Measurements from ENCODE around the gene ICA1. TPM values are rescaled to one million over a fixed set of nuclear protein-coding genes. Genes with fewer than 3 reads are reported as not detected.
A peak's percentile ranks its signal among the peaks of the same experiment; 100 is the strongest.

The ICA1 gene
- polyA plus RNA-seq, 2 of the 4 experiments (the other 2 are of a cell fraction) = 0.66 to 2.0 TPM

- TF ChIP-seq RARB (CRISPR knock-in tag; IDR thresholded peaks at IDR 0.05) = no peak
- no peak for TF ChIP-seq KDM1A (IDR thresholded peaks at IDR 0.05; ENCODE audit: low read depth)
- no peak for TF ChIP-seq HOXB5 (CRISPR knock-in tag; IDR thresholded peaks at IDR 0.05)
- no peak for TF ChIP-seq ZC3H11A (IDR thresholded peaks at IDR 0.05)
- no peak for TF ChIP-seq GATA3 (IDR thresholded peaks at IDR 0.05; ENCODE audit: borderline replicate concordance)
- TF ChIP-seq HDAC2 (IDR thresholded peaks at IDR 0.05) = no peak
- no peak for TF ChIP-seq MAFK (IDR thresholded peaks at IDR 0.05; ENCODE audit: partially characterized antibody)
- TF ChIP-seq ATOH8 (CRISPR knock-in tag; IDR thresholded peaks at IDR 0.05; ENCODE audit: low read depth) = no peak
- TF ChIP-seq POLR2AphosphoS2 (conservative IDR thresholded peaks at IDR 0.05; ENCODE audit: low read length) = no peak
- no peak for TF ChIP-seq TFCP2L1 (CRISPR knock-in tag; IDR thresholded peaks at IDR 0.05)
- TF ChIP-seq RCOR1 (IDR thresholded peaks at IDR 0.05; ENCODE audit: low read depth, low read length) = no peak
- no peak for TF ChIP-seq JUNB (IDR thresholded peaks at IDR 0.05)
- TF ChIP-seq BCL3 (IDR thresholded peaks at IDR 0.05) = no peak
- TF ChIP-seq CEBPB (IDR thresholded peaks at IDR 0.05) = no peak
- no peak for TF ChIP-seq CBX2 (IDR thresholded peaks at IDR 0.05; ENCODE audit: borderline replicate concordance, low read depth)
- TF ChIP-seq NR3C1 (IDR thresholded peaks at IDR 0.05) = no peak
- no peak for TF ChIP-seq RAD21 (conservative IDR thresholded peaks at IDR 0.05 in 1 of 2, IDR thresholded peaks at IDR 0.05 in 1 of 2)
- TF ChIP-seq POLR2A (IDR thresholded peaks at IDR 0.05; ENCODE audit: low read length) = no peak
- no peak for TF ChIP-seq ELK1 (IDR thresholded peaks at IDR 0.05; ENCODE audit: low read depth, low read length)
- ATAC-seq (no peak), DNase-seq (ENCODE audit: low read depth in 1 of 2, low spot score in 1 of 2) (no peak), FAIRE-seq (no peak)
- ChIA-PET CTCF (no interaction called here), POLR2A (no interaction called here)
- no peaks in the 10 kb centered on the region for H3K9me3 ChIP-seq
- no peak overlapping the region for H3K4me2 ChIP-seq
- H3K4me3 ChIP-seq = no peak overlapping the region
- no peaks in the 10 kb centered on the region for H3K4me1 ChIP-seq
- H3K27ac ChIP-seq = no peak overlapping the region
- WGBS (ENCODE audit: missing lambda C conversion rate) = 39% methylated on average over 3 of the region's 3 CpGs
Measured at GRCh38 chr7:8160250-8160649, 101.7 kb downstream of the ICA1 start.

- no peak for FAIRE-seq
- ATAC-seq = no peak
- Histone ChIP-seq H3K4me1 (no peaks in the 10 kb centered on the region), H3K9me3 (no peaks in the 10 kb centered on the region), H3K4me2 (no peak overlapping the region), H3K4me3 (no peak overlapping the region), H3K27ac (no peak overlapping the region)
- ChIA-PET POLR2A (no interaction called here), CTCF (no interaction called here)
- DNase-seq (ENCODE audit: low read depth in 1 of 2, low spot score in 1 of 2) = no peak
- TF ChIP-seq PBX3 (IDR thresholded peaks at IDR 0.05) = no peak
- TF ChIP-seq MAFK (IDR thresholded peaks at IDR 0.05; ENCODE audit: partially characterized antibody) = peak; percentile 51
- WGBS (ENCODE audit: missing lambda C conversion rate) = 33% methylated on average over 2 of the region's 2 CpGs
Measured at GRCh38 chr7:8159595-8159994, 102.4 kb downstream of the ICA1 start.

- H3K9me3 ChIP-seq = no peaks in the 10 kb centered on the region
- H3K4me2 ChIP-seq = no peak overlapping the region
- FAIRE-seq = no peak
- ChIA-PET POLR2A (no interaction called here), CTCF (interaction anchor here (0.7 to 1.1 kb wide), 2 partner anchors 11 to 61 kb away, joined by 3 read pairs; no protein-coding TSS in a partner anchor)
- no peaks in the 10 kb centered on the region for H3K4me1 ChIP-seq
- no peak overlapping the region for H3K27ac ChIP-seq
- WGBS (ENCODE audit: missing lambda C conversion rate) = 35% methylated on average over 1 of the region's 1 CpG
- no peak overlapping the region for H3K4me3 ChIP-seq
- TF ChIP-seq CHD2 (IDR thresholded peaks at IDR 0.05; ENCODE audit: low read length, partially characterized antibody) (no peak), NR3C1 (IDR thresholded peaks at IDR 0.05) (no peak), CHD4 (IDR thresholded peaks at IDR 0.05; ENCODE audit: borderline replicate concordance) (no peak), MAX (IDR thresholded peaks at IDR 0.05) (no peak), CTCF (IDR thresholded peaks at IDR 0.05) (no peak), HOXB5 (CRISPR knock-in tag; IDR thresholded peaks at IDR 0.05) (no peak), BHLHE40 (IDR thresholded peaks at IDR 0.05; ENCODE audit: low read depth, low read length) (no peak), E2F6 (IDR thresholded peaks at IDR 0.05; ENCODE audit: borderline replicate concordance, low read depth) (no peak), RNF2 (IDR thresholded peaks at IDR 0.05; ENCODE audit: borderline replicate concordance, low read depth) (no peak), HOXB13 (CRISPR knock-in tag; IDR thresholded peaks at IDR 0.05; ENCODE audit: low read depth) (no peak), RFX5 (IDR thresholded peaks at IDR 0.05) (no peak), TP53 (CRISPR knock-in tag; IDR thresholded peaks at IDR 0.05) (no peak), KDM1A (IDR thresholded peaks at IDR 0.05; ENCODE audit: low read depth) (no peak), RAD21 (conservative IDR thresholded peaks at IDR 0.05 in 1 of 2, IDR thresholded peaks at IDR 0.05 in 1 of 2) (no peak), FOXS1 (CRISPR knock-in tag; IDR thresholded peaks at IDR 0.05) (no peak)
- no peak for DNase-seq (ENCODE audit: low read depth in 1 of 2, low spot score in 1 of 2)
- ATAC-seq = no peak
Measured at GRCh38 chr7:8157296-8157695, 104.7 kb downstream of the ICA1 start.
